Lung (tissue), 12 donors: ENCODE data around the gene ARPC1B. TPM values are rescaled to one million over a fixed set of nuclear protein-coding genes. Genes with fewer than 3 reads are reported as not detected.
"Not testable (repeated sequence)": the region's sequence is repeated elsewhere in the genome, so short reads cannot be mapped to it uniquely, and the experiment has no call there.

Source experiments
- ATAC-seq: fragments of 200-7000 bp; cut with Tn5 transposase; one replicate; pipeline ENCODE4 v1.9.1; 2020; ENCODE audit warnings: moderate number of reproducible peaks; ENCODE audit not compliant: insufficient read depth, low FRiP score
- DNase-seq, 3 donors: peaks; one replicate each; pipeline ENCODE4 v3.0.0-alpha.2; 2013 to 2017
- H3K27ac ChIP-seq, 2 donors: one replicate each; pipeline ENCODE4 v1.5.1; 2013; ENCODE audit warnings: mild to moderate bottlenecking in 2 of 2, moderate library complexity in 2 of 2, control low read depth in 1 of 2, inconsistent platforms in 1 of 2, low read depth in 1 of 2, low read length in 1 of 2
- H3K27me3 ChIP-seq, 3 donors: one replicate each; pipeline ENCODE4 v1.5.1; 2013; ENCODE audit warnings: low read length in 2 of 3; ENCODE audit not compliant: control insufficient read depth in 3 of 3, insufficient read depth in 3 of 3
- H3K36me3 ChIP-seq, 4 donors: one replicate each; pipeline ENCODE4 v1.5.1; 2013; ENCODE audit warnings: low read length in 4 of 4, mild to moderate bottlenecking in 1 of 4, moderate library complexity in 1 of 4; ENCODE audit not compliant: control insufficient read depth in 4 of 4, insufficient read depth in 4 of 4
- H3K4me1 ChIP-seq, 5 donors: one replicate each; pipeline ENCODE4 v1.5.1; 2013; ENCODE audit warnings: low read length in 5 of 5, mild to moderate bottlenecking in 2 of 5, moderate library complexity in 1 of 5; ENCODE audit not compliant: control insufficient read depth in 5 of 5, insufficient read depth in 5 of 5
- H3K4me3 ChIP-seq: one replicate; pipeline ENCODE4 v1.5.1; 2013; ENCODE audit warnings: mild to moderate bottlenecking, control low read depth, moderate library complexity
- H3K9ac ChIP-seq, 2 donors: one replicate each; pipeline ENCODE4 v1.5.1; 2013; ENCODE audit warnings: low read length in 2 of 2, control low read depth in 1 of 2; ENCODE audit not compliant: insufficient read depth in 1 of 2
- H3K9me3 ChIP-seq, 4 donors: one replicate each; pipeline ENCODE4 v1.5.1; 2013; ENCODE audit warnings: low read length in 3 of 4, mild to moderate bottlenecking in 1 of 4, moderate library complexity in 1 of 4; ENCODE audit not compliant: control insufficient read depth in 4 of 4, insufficient read depth in 3 of 4
- WGBS, 2 donors: extraction: QIAGEN DNeasy Blood & Tissue Kit; methylation state at CpG; one replicate each; pipeline ENCODE4 v1.1.7; 2013; 5-methylcytosine and 5-hydroxymethylcytosine counted together
- polyA plus RNA-seq, 2 donors: library from polyadenylated mRNA; stranded (reverse); fragments of 200-250 nt; gene quantifications; one replicate each; pipeline ENCODE4 v1.2.1, GENCODE V29; 2013
- total RNA-seq, 2 donors: library from RNA; depleted of rRNA in 1 of 2; stranded (reverse); fragments of >200 nt in 1 of 2; gene quantifications; one replicate each; pipeline ENCODE4 v1.2.1, GENCODE V29; 2014 to 2021
- TF ChIP-seq, protein P1 (sequence below): IDR thresholded peaks from 2 replicates; pipeline ENCODE4 v1.5.1; 2012; ENCODE audit warnings: mild to moderate bottlenecking; ENCODE audit errors: control extremely low read depth, extremely low read depth
- donor health status: control.
- donor health status: control.
- donor health status: Bipolar disorder and iron deficiency.
- donor health status: healthy.
- donor health status: DM: yes; HTN: yes; CAD: no.

Gene ARPC1B
- total and polyA plus RNA-seq, 4 donors: 164 to 937 (median 266) TPM

GRCh38 chr7:99375070-99375807 is 709 bp downstream of the ARPC1B start:
- 3 to 7% methylated on average over 31 to 58 of the region's 58 CpGs for WGBS, 2 donors
- TF ChIP-seq, protein P1, sequence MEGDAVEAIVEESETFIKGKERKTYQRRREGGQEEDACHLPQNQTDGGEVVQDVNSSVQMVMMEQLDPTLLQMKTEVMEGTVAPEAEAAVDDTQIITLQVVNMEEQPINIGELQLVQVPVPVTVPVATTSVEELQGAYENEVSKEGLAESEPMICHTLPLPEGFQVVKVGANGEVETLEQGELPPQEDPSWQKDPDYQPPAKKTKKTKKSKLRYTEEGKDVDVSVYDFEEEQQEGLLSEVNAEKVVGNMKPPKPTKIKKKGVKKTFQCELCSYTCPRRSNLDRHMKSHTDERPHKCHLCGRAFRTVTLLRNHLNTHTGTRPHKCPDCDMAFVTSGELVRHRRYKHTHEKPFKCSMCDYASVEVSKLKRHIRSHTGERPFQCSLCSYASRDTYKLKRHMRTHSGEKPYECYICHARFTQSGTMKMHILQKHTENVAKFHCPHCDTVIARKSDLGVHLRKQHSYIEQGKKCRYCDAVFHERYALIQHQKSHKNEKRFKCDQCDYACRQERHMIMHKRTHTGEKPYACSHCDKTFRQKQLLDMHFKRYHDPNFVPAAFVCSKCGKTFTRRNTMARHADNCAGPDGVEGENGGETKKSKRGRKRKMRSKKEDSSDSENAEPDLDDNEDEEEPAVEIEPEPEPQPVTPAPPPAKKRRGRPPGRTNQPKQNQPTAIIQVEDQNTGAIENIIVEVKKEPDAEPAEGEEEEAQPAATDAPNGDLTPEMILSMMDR: no peak
- Histone ChIP-seq H3K9ac (no peak overlapping the region), H3K4me1 (peaks cover 0 to 13% (median 5%) of the 10 kb centered on the region in 5 donors), H3K9me3 (no peaks in the 10 kb centered on the region), H3K36me3 (peaks cover 0 to 5% (median 0%) of the 10 kb centered on the region in 4 donors), H3K27ac (peak overlapping the region; percentile 68 to 95), H3K27me3 (no peaks in the 10 kb centered on the region), H3K4me3 (peak overlapping the region; percentile 73)
- peak; percentile 58 for ATAC-seq
- DNase-seq: peak; percentile 58 to 72 (median 65)

GRCh38 chr7:99379043-99379577 is 4.6 kb downstream of the ARPC1B start:
- Histone ChIP-seq H3K36me3 (peaks cover 0 to 23% (median 0%) of the 10 kb centered on the region in 4 donors), H3K4me3 (no peak overlapping the region), H3K9me3 (no peaks in the 10 kb centered on the region), H3K27ac (peak overlapping the region; percentile 27 to 95), H3K9ac (no peak overlapping the region), H3K27me3 (no peaks in the 10 kb centered on the region), H3K4me1 (peaks cover 0 to 24% (median 5%) of the 10 kb centered on the region in 5 donors)
- ATAC-seq (peak; percentile 56), DNase-seq (peak in 2 of 3 donors; percentile 38 to 60)
- WGBS, 2 donors: 7 to 9% methylated on average over 7 of the region's 7 CpGs
- TF ChIP-seq, protein P1: no peak

DNA sequence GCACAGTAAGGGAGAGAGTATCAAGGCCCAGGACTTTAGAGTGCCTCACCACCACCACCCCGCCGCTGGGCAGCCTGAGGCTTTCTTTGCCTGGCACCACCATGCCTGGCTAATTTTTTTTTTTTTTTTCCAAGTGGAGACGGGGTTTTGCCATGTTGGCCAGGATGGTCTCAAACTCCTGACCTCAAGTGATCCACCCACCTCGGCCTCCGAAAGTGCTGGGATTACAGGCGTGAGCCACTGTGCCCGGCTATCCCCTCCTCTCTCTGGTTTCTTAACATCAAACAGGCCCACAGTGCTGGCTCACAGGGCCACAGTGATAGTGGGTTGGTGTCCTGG is 5.1 kb downstream of the ARPC1B start:
- H3K4me1 ChIP-seq: peaks cover 0 to 26% (median 5%) of the 10 kb centered on the region in 5 donors
- 30 to 45% methylated on average over 7 of the region's 7 CpGs for WGBS, 2 donors
- not testable (repeated sequence) for H3K4me3 ChIP-seq

DNA sequence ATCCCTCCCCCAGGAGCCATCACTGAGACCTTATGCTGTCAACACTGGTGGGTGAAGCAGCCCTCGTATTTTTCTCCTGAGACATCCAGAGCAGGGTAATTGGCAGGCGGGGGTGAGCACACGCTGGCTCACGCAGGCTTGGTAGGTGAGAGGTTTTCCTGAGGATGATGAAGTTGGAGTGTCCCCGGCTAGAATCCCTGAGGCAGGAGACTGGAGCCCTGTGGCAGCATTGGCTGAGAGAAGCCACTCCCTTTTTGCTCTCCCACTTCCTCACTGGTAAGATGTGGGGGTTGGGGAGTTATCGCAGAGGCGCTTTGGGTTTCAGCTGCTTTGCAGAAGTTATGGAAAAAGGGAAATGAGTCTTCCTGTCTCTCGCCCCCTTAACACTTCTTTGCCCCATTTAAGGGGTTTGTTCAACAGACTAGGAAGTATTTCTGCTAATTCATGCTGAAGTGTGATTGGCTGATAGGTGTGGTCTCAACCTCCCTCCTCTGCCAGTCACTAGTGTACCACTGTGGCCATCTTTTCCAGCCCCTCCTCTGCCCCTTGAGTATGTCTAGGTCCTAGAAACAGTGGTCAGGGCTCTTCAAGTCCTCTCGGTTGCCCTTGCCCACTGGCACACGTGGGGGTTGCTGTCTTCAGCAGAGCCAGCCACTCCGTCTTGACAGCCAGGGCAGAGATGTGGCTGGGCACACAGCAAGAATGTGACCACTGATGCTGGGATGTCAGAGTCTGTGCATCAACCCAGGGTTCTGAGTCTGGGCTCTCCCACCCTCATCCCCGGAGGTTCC is 5.7 kb downstream of the ARPC1B start:
- Histone ChIP-seq H3K9ac (no peak overlapping the region), H3K27ac (peak overlapping the region; percentile 34 to 95), H3K9me3 (no peaks in the 10 kb centered on the region), H3K36me3 (peaks cover 0 to 25% (median 0%) of the 10 kb centered on the region in 4 donors), H3K4me3 (no peak overlapping the region), H3K4me1 (peaks cover 0 to 26% (median 5%) of the 10 kb centered on the region in 5 donors), H3K27me3 (no peaks in the 10 kb centered on the region)
- 21 to 38% methylated on average over 12 of the region's 12 CpGs for WGBS, 2 donors
- DNase-seq (peak in 2 of 3 donors; percentile 32 to 50), ATAC-seq (peak; percentile 28)
- TF ChIP-seq, protein P1: no peak

More for the DNA sequence above, 5.1 kb downstream of the ARPC1B start:
- DNase-seq, H3K9ac ChIP-seq, ATAC-seq, H3K27me3 ChIP-seq, H3K9me3 ChIP-seq: not testable (repeated sequence)
- H3K27ac ChIP-seq: peak overlapping the region; percentile 27 to 95
- peaks cover 0 to 25% (median 0%) of the 10 kb centered on the region in 4 donors for H3K36me3 ChIP-seq
